KMS-11 (cell line): ENCODE data around the gene IL22RA2.

Source experiments
- H2AFZ ChIP-seq: fragments of 200-600 bp; sonication (generic); 2 replicates; pipeline ENCODE4 v1.6.1; 2016; ENCODE audit warnings: antibody characterized with exemption, mixed run types, low read depth
- H3K27ac ChIP-seq: fragments of 200-600 bp; sonication (generic); 2 replicates; pipeline ENCODE4 v1.6.1; 2016; ENCODE audit warnings: mild to moderate bottlenecking, mixed run types
- H3K27me3 ChIP-seq: fragments of 200-600 bp; sonication (generic); 2 replicates; pipeline ENCODE4 v1.6.1; 2017; ENCODE audit warnings: mild to moderate bottlenecking, low read depth, mixed run types, moderate library complexity; ENCODE audit not compliant: insufficient read depth
- H3K36me3 ChIP-seq: fragments of 200-600 bp; sonication (generic); 2 replicates; pipeline ENCODE4 v1.6.1; 2017; ENCODE audit warnings: mild to moderate bottlenecking, mixed run types; ENCODE audit not compliant: insufficient read depth
- H3K4me1 ChIP-seq: fragments of 200-600 bp; sonication (generic); 2 replicates; pipeline ENCODE4 v1.6.1; 2016; ENCODE audit warnings: mild to moderate bottlenecking, low read depth, mixed run types; ENCODE audit not compliant: poor library complexity, severe bottlenecking
- H3K4me2 ChIP-seq: fragments of 200-600 bp; sonication (generic); 2 replicates; pipeline ENCODE4 v1.7.0; 2016; ENCODE audit warnings: mild to moderate bottlenecking, mixed run types
- H3K4me3 ChIP-seq: fragments of 200-600 bp; sonication (generic); IDR thresholded peaks from 2 replicates; pipeline ENCODE4 v1.6.1; 2017; ENCODE audit warnings: low read depth, low read length, mixed read lengths; ENCODE audit not compliant: insufficient read depth
- H3K79me2 ChIP-seq: fragments of 200-600 bp; sonication (generic); 2 replicates; pipeline ENCODE4 v1.6.1; 2016; ENCODE audit warnings: low read depth, mixed run types; ENCODE audit not compliant: insufficient read depth
- H3K9ac ChIP-seq: fragments of 200-600 bp; sonication (generic); 2 replicates; pipeline ENCODE4 v1.6.1; 2016; ENCODE audit warnings: mild to moderate bottlenecking, mixed run types
- H4K20me1 ChIP-seq: fragments of 200-600 bp; sonication (generic); 2 replicates; pipeline ENCODE4 v1.6.1; 2016; ENCODE audit warnings: mild to moderate bottlenecking, mixed run types; ENCODE audit not compliant: insufficient read depth
- CTCF ChIP-seq: fragments of 200-600 bp; sonication (generic); conservative IDR thresholded peaks from 2 replicates; pipeline ENCODE4 v1.6.1; 2017; ENCODE audit warnings: low read depth, mild to moderate bottlenecking, antibody characterized with exemption, low read length, moderate library complexity, mixed read lengths

IL22RA2 gene

GRCh38 chr6:137190583-137191094 lies 17.2 kb upstream of the IL22RA2 start:
- no peaks in the 10 kb centered on the region for H3K4me1 ChIP-seq
- no peak overlapping the region for H3K27ac ChIP-seq
- H3K27me3 ChIP-seq: no peaks in the 10 kb centered on the region
- H3K4me2 ChIP-seq: no peak overlapping the region
- no peak for TF ChIP-seq CTCF
- no peaks in the 10 kb centered on the region for H4K20me1 ChIP-seq
- no peaks in the 10 kb centered on the region for H3K79me2 ChIP-seq
- H3K4me3 ChIP-seq: no peak overlapping the region
- no peak overlapping the region for H2AFZ ChIP-seq
- no peak overlapping the region for H3K9ac ChIP-seq
- no peaks in the 10 kb centered on the region for H3K36me3 ChIP-seq

GRCh38 chr6:137188855-137189254 lies 15.4 kb upstream of the IL22RA2 start:
- Histone ChIP-seq H3K27ac (no peak overlapping the region), H2AFZ (no peak overlapping the region), H3K36me3 (no peaks in the 10 kb centered on the region), H3K4me3 (no peak overlapping the region), H4K20me1 (no peaks in the 10 kb centered on the region), H3K79me2 (no peaks in the 10 kb centered on the region), H3K9ac (no peak overlapping the region), H3K4me2 (no peak overlapping the region), H3K4me1 (no peaks in the 10 kb centered on the region), H3K27me3 (no peaks in the 10 kb centered on the region)
- TF ChIP-seq CTCF: no peak

GRCh38 chr6:137185290-137185689 lies 11.8 kb upstream of the IL22RA2 start:
- Histone ChIP-seq H3K4me1 (no peaks in the 10 kb centered on the region), H2AFZ (no peak overlapping the region), H3K4me3 (no peak overlapping the region), H3K27ac (no peak overlapping the region), H3K27me3 (no peaks in the 10 kb centered on the region), H3K9ac (no peak overlapping the region), H4K20me1 (no peaks in the 10 kb centered on the region), H3K36me3 (no peaks in the 10 kb centered on the region), H3K79me2 (no peaks in the 10 kb centered on the region), H3K4me2 (no peak overlapping the region)
- no peak for TF ChIP-seq CTCF

GRCh38 chr6:137182654-137183073 lies 9.2 kb upstream of the IL22RA2 start:
- H3K4me3 ChIP-seq: no peak overlapping the region
- no peaks in the 10 kb centered on the region for H3K27me3 ChIP-seq
- H3K36me3 ChIP-seq: no peaks in the 10 kb centered on the region
- H3K79me2 ChIP-seq: no peaks in the 10 kb centered on the region
- no peak overlapping the region for H2AFZ ChIP-seq
- H4K20me1 ChIP-seq: no peaks in the 10 kb centered on the region
- no peak overlapping the region for H3K9ac ChIP-seq
- H3K4me1 ChIP-seq: no peaks in the 10 kb centered on the region
- H3K4me2 ChIP-seq: no peak overlapping the region
- TF ChIP-seq CTCF: no peak
- no peak overlapping the region for H3K27ac ChIP-seq
